ENCODE results near the gene IQSEC2. TPM values are rescaled to one million over a fixed set of nuclear protein-coding genes. Genes with fewer than 3 reads are reported as not detected.

Gene IQSEC2
- total and polyA plus RNA-seq, 4 donors = 9.0 to 24.6 (median 17.4) TPM

DNA sequence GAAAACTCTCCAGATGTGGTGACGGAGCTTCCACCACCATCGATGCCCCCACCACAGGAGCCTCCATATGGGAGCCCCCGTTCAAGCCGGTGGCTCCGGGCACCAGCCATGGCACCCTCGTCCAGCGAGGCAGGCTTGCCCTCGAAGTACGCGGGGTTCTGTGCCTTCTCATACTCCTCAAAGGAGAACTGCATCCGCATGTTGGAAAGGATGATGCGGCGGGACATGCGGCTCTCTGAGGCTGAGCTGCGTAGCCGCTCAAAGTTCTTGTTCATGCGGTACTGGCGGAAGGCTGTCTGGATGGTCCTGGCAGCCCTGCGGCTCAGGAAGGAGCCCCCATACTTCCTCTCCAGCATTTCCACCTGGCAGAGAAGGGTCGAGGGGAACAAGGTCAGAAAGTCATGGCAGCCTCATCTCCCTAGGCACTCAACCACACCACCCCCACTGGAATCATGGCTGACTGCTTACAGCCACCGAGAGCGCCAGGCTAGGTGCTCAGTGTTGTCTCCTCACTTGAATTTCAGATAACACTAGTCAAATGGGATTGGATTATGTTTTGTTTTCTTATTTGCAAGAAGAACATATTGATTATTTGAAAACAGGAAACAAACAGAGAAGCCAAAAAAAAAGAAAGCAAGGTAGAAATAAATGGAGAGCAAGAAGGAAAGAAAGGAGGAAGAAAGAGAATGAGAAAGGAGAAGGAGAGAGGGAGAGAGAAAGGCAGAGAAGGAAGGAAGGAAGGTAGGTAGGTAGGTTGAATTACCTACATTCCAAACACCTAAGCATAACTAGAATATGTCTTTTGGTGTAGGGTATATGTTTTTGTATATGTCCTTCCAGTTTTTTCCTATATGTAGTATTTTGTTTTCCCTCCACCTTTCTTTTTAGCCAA is 26.6 kb downstream of the IQSEC2 start:
- ATAC-seq (ENCODE audit: insufficient read depth, low FRiP score) = no peak

DNA sequence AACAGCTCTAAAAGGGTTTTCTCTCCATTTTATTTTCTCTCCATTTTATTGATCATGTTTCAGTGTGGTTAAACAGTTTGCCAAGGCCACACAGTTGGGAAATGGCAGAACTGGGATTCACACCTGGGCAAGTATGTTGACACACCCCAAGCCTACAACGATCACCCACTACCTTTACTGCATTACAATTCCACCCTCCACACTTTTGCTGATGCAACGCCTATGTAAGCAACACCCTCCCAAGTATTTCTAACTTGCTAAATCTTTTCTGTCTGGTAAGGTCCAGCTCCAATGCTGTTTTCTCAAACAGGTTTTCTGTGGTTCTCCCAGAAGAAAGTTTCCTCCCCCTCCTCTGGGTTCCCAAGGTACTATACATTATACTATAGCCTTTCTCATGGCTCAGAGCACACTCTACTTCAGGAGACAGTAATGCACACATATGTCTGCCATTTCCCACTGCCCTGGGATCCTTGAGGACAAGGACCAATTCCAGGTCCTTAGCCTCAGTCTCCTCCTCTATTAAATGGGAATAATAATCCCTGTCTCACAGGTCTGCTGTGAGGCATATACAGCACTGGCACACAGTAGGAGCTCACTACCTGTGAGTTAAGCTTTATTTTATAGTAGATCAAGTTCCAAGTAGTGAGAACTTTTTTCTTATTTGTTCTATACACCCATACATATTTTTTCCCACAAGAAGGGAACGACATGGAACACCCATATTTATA is 27.9 kb downstream of the IQSEC2 start:
- no peak overlapping the region for H3K27ac ChIP-seq (ENCODE audit: low read depth in 1 of 2, low read length in 1 of 2)
- H3K4me1 ChIP-seq (ENCODE audit: control insufficient read depth in 5 of 5, insufficient read depth in 5 of 5, low read length in 5 of 5) = peaks cover 0 to 6% (median 0%) of the 10 kb centered on the region in 5 donors
- peaks cover 0 to 3% (median 0%) of the 10 kb centered on the region in 4 donors for H3K9me3 ChIP-seq (ENCODE audit: control insufficient read depth in 4 of 4, insufficient read depth in 3 of 4, low read length in 3 of 4)
- 83 to 85% methylated on average over 3 of the region's 3 CpGs for WGBS, 2 donors
- DNase-seq (no peak), ATAC-seq (ENCODE audit: insufficient read depth, low FRiP score) (no peak)
- H3K9ac ChIP-seq (ENCODE audit: insufficient read depth in 1 of 2, low read length in 2 of 2) = no peak overlapping the region
- TF ChIP-seq, protein P1, sequence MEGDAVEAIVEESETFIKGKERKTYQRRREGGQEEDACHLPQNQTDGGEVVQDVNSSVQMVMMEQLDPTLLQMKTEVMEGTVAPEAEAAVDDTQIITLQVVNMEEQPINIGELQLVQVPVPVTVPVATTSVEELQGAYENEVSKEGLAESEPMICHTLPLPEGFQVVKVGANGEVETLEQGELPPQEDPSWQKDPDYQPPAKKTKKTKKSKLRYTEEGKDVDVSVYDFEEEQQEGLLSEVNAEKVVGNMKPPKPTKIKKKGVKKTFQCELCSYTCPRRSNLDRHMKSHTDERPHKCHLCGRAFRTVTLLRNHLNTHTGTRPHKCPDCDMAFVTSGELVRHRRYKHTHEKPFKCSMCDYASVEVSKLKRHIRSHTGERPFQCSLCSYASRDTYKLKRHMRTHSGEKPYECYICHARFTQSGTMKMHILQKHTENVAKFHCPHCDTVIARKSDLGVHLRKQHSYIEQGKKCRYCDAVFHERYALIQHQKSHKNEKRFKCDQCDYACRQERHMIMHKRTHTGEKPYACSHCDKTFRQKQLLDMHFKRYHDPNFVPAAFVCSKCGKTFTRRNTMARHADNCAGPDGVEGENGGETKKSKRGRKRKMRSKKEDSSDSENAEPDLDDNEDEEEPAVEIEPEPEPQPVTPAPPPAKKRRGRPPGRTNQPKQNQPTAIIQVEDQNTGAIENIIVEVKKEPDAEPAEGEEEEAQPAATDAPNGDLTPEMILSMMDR (IDR thresholded peaks at IDR 0.05; ENCODE audit: control extremely low read depth, extremely low read depth) = no peak
- peaks cover 0 to 4% (median 0%) of the 10 kb centered on the region in 4 donors for H3K36me3 ChIP-seq (ENCODE audit: control insufficient read depth in 4 of 4, insufficient read depth in 4 of 4, low read length in 4 of 4)
- H3K27me3 ChIP-seq (ENCODE audit: control insufficient read depth in 3 of 3, insufficient read depth in 3 of 3, low read length in 2 of 3) = peaks cover 0 to 53% (median 6%) of the 10 kb centered on the region in 3 donors
- H3K4me3 ChIP-seq = no peak overlapping the region

More for the DNA sequence above, 26.6 kb downstream of the IQSEC2 start:
- no peak overlapping the region for H3K9ac ChIP-seq (ENCODE audit: insufficient read depth in 1 of 2, low read length in 2 of 2)
- DNase-seq = no peak
- H3K27ac ChIP-seq (ENCODE audit: low read depth in 1 of 2, low read length in 1 of 2) = no peak overlapping the region
- TF ChIP-seq, protein P1 (IDR thresholded peaks at IDR 0.05; ENCODE audit: control extremely low read depth, extremely low read depth) = no peak
- H3K9me3 ChIP-seq (ENCODE audit: control insufficient read depth in 4 of 4, insufficient read depth in 3 of 4, low read length in 3 of 4) = peaks cover 0 to 3% (median 0%) of the 10 kb centered on the region in 4 donors
- 86 to 90% methylated on average over 17 to 22 of the region's 22 CpGs for WGBS, 2 donors
- H3K4me1 ChIP-seq (ENCODE audit: control insufficient read depth in 5 of 5, insufficient read depth in 5 of 5, low read length in 5 of 5) = peaks cover 0 to 6% (median 0%) of the 10 kb centered on the region in 5 donors
- peaks cover 0 to 44% (median 5%) of the 10 kb centered on the region in 3 donors for H3K27me3 ChIP-seq (ENCODE audit: control insufficient read depth in 3 of 3, insufficient read depth in 3 of 3, low read length in 2 of 3)
- H3K4me3 ChIP-seq = no peak overlapping the region
- peaks cover 0 to 4% (median 0%) of the 10 kb centered on the region in 4 donors for H3K36me3 ChIP-seq (ENCODE audit: control insufficient read depth in 4 of 4, insufficient read depth in 4 of 4, low read length in 4 of 4)

DNA sequence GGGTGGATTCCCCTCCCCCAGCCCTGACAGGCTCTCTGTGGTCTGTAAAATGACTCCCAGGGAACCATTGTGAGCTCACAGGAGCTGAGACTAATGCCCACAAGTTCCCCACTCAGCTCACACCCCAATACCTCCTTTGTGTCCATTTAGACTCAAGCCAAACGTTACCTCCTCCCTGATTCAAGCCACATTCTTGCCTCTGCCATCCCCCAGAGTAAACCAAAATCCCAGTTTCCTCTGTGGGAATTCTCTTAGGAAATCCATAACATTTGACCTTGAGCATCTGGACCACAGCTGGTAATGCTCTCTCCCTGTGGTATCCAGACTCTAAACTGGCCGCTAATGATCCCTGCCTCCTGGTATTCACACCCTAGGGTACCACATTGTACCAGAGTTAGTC is 30.1 kb downstream of the IQSEC2 start:
- H3K9ac ChIP-seq (ENCODE audit: insufficient read depth in 1 of 2, low read length in 2 of 2) = no peak overlapping the region
- H3K9me3 ChIP-seq (ENCODE audit: control insufficient read depth in 4 of 4, insufficient read depth in 3 of 4, low read length in 3 of 4) = peaks cover 0 to 3% (median 0%) of the 10 kb centered on the region in 4 donors
- peak in 2 of 3 donors; percentile 30 to 33 for DNase-seq
- H3K4me1 ChIP-seq (ENCODE audit: control insufficient read depth in 5 of 5, insufficient read depth in 5 of 5, low read length in 5 of 5) = peaks cover 0 to 5% (median 0%) of the 10 kb centered on the region in 5 donors
- 67 to 81% methylated on average over 2 of the region's 2 CpGs for WGBS, 2 donors
- TF ChIP-seq, protein P1 (IDR thresholded peaks at IDR 0.05; ENCODE audit: control extremely low read depth, extremely low read depth) = no peak
- no peak overlapping the region for H3K4me3 ChIP-seq
- H3K27ac ChIP-seq (ENCODE audit: low read depth in 1 of 2, low read length in 1 of 2) = no peak overlapping the region
- H3K27me3 ChIP-seq (ENCODE audit: control insufficient read depth in 3 of 3, insufficient read depth in 3 of 3, low read length in 2 of 3) = peaks cover 0 to 44% (median 15%) of the 10 kb centered on the region in 3 donors
- ATAC-seq (ENCODE audit: insufficient read depth, low FRiP score) = no peak
- peaks cover 0 to 4% (median 1%) of the 10 kb centered on the region in 4 donors for H3K36me3 ChIP-seq (ENCODE audit: control insufficient read depth in 4 of 4, insufficient read depth in 4 of 4, low read length in 4 of 4)
